GM12878 (cell line): ENCODE results near the gene ARMC9. TPM values are rescaled to one million over a fixed set of nuclear protein-coding genes. Genes with fewer than 3 reads are reported as not detected.

Source experiments
- ATAC-seq: fragments of 200-7000 bp; cut with Tn5 transposase; 3 replicates; pipeline ENCODE4 v1.9.1; 2020; ENCODE audit warnings: mild to moderate bottlenecking, moderate library complexity
- BruUV-seq: library from RNA; stranded (reverse); fragments of 400-500 nt; replicated peaks from 2 replicates; lab custom pipeline; 2021; lab: Mats Ljungman, UMichigan
- CTCF ChIA-PET: fragments of 300-600 bp; sonication (Branson Sonifier 250); formaldehyde crosslinking; extraction: SDS; loops from one replicate; lab custom pipeline; 2021; ENCODE audit warnings: inconsistent platforms; lab: Yijun Ruan, JAX
- POLR2A ChIA-PET: fragments of 350-600 bp; formaldehyde crosslinking; extraction: SDS; loops from one replicate; lab custom pipeline; 2021; ENCODE audit warnings: inconsistent platforms; lab: Charles Lee
- RAD21 ChIA-PET: fragments of 300-600 bp; sonication (Branson Sonifier 250); formaldehyde crosslinking; loops from one replicate; lab custom pipeline; 2023; ENCODE audit warnings: antibody characterized with exemption; ENCODE audit not compliant: unreplicated experiment; lab: Charles Lee
- SMC1A ChIA-PET: fragments of 300-600 bp; sonication (Branson Sonifier 250); formaldehyde crosslinking; loops from one replicate; lab custom pipeline; 2023; ENCODE audit not compliant: unreplicated experiment, uncharacterized antibody; lab: Charles Lee
- DNase-seq: peaks from one replicate; pipeline ENCODE4 v3.0.0-alpha.2; 2011; ENCODE audit warnings: low read depth, low spot score
- FAIRE-seq: peaks from 3 replicates; lab custom pipeline; 2011; peaks lifted over from hg19 to GRCh38; lab: Jason Lieb, UNC
- H2AFZ ChIP-seq: 2 replicates; pipeline ENCODE4 v1.6.0; 2011; ENCODE audit warnings: low read depth, low read length, control low read depth; ENCODE audit not compliant: control insufficient read depth
- H3K27ac ChIP-seq: 2 replicates; pipeline ENCODE4 v1.5.1; 2011; ENCODE audit warnings: control low read depth; ENCODE audit not compliant: control insufficient read depth, insufficient read depth
- H3K27me3 ChIP-seq, 2 experiments: replicated peaks in 1 of 2; 2 replicates each; pipeline versions ENCODE4 v1.6.0 to v1.6.1; 2011; ENCODE audit warnings: low read length in 1 of 2; ENCODE audit not compliant: control insufficient read depth in 2 of 2, insufficient read depth in 2 of 2
- H3K36me3 ChIP-seq, 2 experiments: 2 replicates each; pipeline ENCODE4 v1.5.1; 2011; ENCODE audit warnings: low read length in 1 of 2; ENCODE audit not compliant: control insufficient read depth in 2 of 2, insufficient read depth in 2 of 2
- H3K4me1 ChIP-seq: 2 replicates; pipeline ENCODE4 v1.6.1; 2011; ENCODE audit warnings: mild to moderate bottlenecking, low read length, moderate library complexity, mixed read lengths; ENCODE audit not compliant: control insufficient read depth, insufficient read depth
- H3K4me2 ChIP-seq: 2 replicates; pipeline ENCODE4 v1.6.0; 2011; ENCODE audit warnings: control low read depth; ENCODE audit not compliant: control insufficient read depth, insufficient read depth
- H3K4me3 ChIP-seq: fragments of 200-600 bp; sonication (generic); 2 replicates; pipeline ENCODE4 v1.5.1; 2016
- H3K79me2 ChIP-seq: 2 replicates; pipeline ENCODE4 v1.6.0; 2011; ENCODE audit warnings: low read length; ENCODE audit not compliant: control insufficient read depth, insufficient read depth
- H3K9ac ChIP-seq: 2 replicates; pipeline ENCODE4 v1.8.0; 2011; ENCODE audit warnings: low read length, control low read depth, mixed read lengths; ENCODE audit not compliant: control insufficient read depth, insufficient read depth
- H3K9me3 ChIP-seq: replicated peaks from 3 replicates; pipeline ENCODE4 v1.5.1; 2011; ENCODE audit warnings: mild to moderate bottlenecking, low read length; ENCODE audit not compliant: control insufficient read depth, insufficient read depth
- H4K20me1 ChIP-seq: 2 replicates; pipeline ENCODE4 v1.6.0; 2011; ENCODE audit not compliant: control insufficient read depth, insufficient read depth
- CBFB ChIP-seq: IDR thresholded peaks from 2 replicates; pipeline ENCODE4 v1.6.1; 2016; ENCODE audit warnings: antibody characterized with exemption, low read depth
- CHD2 ChIP-seq: IDR thresholded peaks from 2 replicates; pipeline ENCODE4 v1.6.1; 2011; ENCODE audit warnings: low read depth, low read length, improper control_type of control experiment, borderline replicate concordance
- EED ChIP-seq: sonication (generic); IDR thresholded peaks from 2 replicates; pipeline ENCODE4 v1.6.1; 2016; ENCODE audit warnings: antibody characterized with exemption, low read depth
- IRF4 ChIP-seq: IDR thresholded peaks from 2 replicates; pipeline ENCODE4 v1.6.1; 2011; ENCODE audit warnings: low read depth, low read length
- MEF2A ChIP-seq: IDR thresholded peaks from 2 replicates; pipeline ENCODE4 v1.6.1; 2011; ENCODE audit warnings: low read depth, mild to moderate bottlenecking, low read length, moderate library complexity; ENCODE audit not compliant: insufficient read depth
- NFYA ChIP-seq: IDR thresholded peaks from 2 replicates; pipeline ENCODE4 v1.6.1; 2011; ENCODE audit warnings: low read depth, mild to moderate bottlenecking, low read length, improper control_type of control experiment, borderline replicate concordance
- NR2C1 ChIP-seq: fragments of 450-650 bp; IDR thresholded peaks from 2 replicates; pipeline ENCODE4 v1.6.1; 2017; ENCODE audit warnings: antibody characterized with exemption, mild to moderate bottlenecking, moderate library complexity
- RAD51 ChIP-seq: fragments of 450-650 bp; IDR thresholded peaks from 2 replicates; pipeline ENCODE4 v1.6.1; 2016; ENCODE audit warnings: moderate library complexity, mild to moderate bottlenecking, inconsistent platforms
- ZNF217 ChIP-seq: fragments of 450-650 bp; IDR thresholded peaks from 2 replicates; pipeline ENCODE4 v1.6.1; 2017; ENCODE audit warnings: antibody characterized with exemption, mild to moderate bottlenecking
- ZZZ3 ChIP-seq: IDR thresholded peaks from 2 replicates; pipeline ENCODE4 v1.6.1; 2011; ENCODE audit warnings: low read depth; ENCODE audit not compliant: control insufficient read depth, insufficient read length
- WGBS: methylation state at CpG from one replicate; pipeline ENCODE4 v1.1.6; 2016; ENCODE audit warnings: low lambda C conversion rate; ENCODE audit not compliant: insufficient replicate concordance, insufficient coverage; ENCODE audit errors: missing lambda C conversion rate; 5-methylcytosine and 5-hydroxymethylcytosine counted together
- in situ Hi-C: fragments of 300-500 bp; cut with MboI; formaldehyde crosslinking; loops from 9 replicates; pipeline ENCODE4 v1.14.3; 2018; ENCODE audit warnings: mixed read lengths
- intact Hi-C: fragments of 100-400 bp; cut with micrococcal nuclease; formaldehyde crosslinking; loops from one replicate; pipeline ENCODE4 v1.14.2; 2022; ENCODE audit not compliant: unreplicated experiment
- polyA plus RNA-seq, 11 experiments: library from polyadenylated mRNA; depleted of rRNA in 4 of 11; unstranded in 6 of 11; stranded (reverse) in 5 of 11; fragments of >200 nt; fragmentation: Nextera tagmentation in 4 of 11; fragmentation: Illumina TruSeq in 1 of 11; extraction: Ambion mirVana in 4 of 11; extraction: Trizol in 1 of 11; gene quantifications; 1 replicate in 1 of 11; 2 replicates in 10 of 11; pipeline versions ENCODE4 v1.2.1 to v1.2.3, GENCODE V29; 2011 to 2016; ENCODE audit warnings: inconsistent platforms in 2 of 11, missing spikeins in 2 of 11, low read depth in 1 of 11
- total RNA-seq, 4 experiments: library from RNA; depleted of rRNA in 3 of 4; stranded (reverse); fragments of >200 nt in 3 of 4; fragmentation: Illumina TruSeq in 1 of 4; extraction: Trizol in 1 of 4; gene quantifications; 2 replicates each; pipeline versions ENCODE4 v1.2.1 to v1.2.3, GENCODE V29; 2013 to 2021
- TF ChIP-seq, protein P1 (sequence below): fragments of 450-650 bp; formaldehyde crosslinking; IDR thresholded peaks from 2 replicates; pipeline ENCODE4 v1.4.0; 2020; ENCODE audit warnings: mild to moderate bottlenecking, moderate library complexity
- TF ChIP-seq, protein P2 (sequence below): IDR thresholded peaks from 2 replicates; pipeline ENCODE4 v1.6.1; 2012; ENCODE audit warnings: low read depth, low read length, improper control_type of control experiment
- TF ChIP-seq, protein P3 (sequence below): IDR thresholded peaks from 2 replicates; pipeline ENCODE4 v1.6.1; 2012; ENCODE audit warnings: low read length, inconsistent platforms
- TF ChIP-seq, protein P4 (sequence below): fragments of 150-350 bp; IDR thresholded peaks from 2 replicates; pipeline ENCODE4 v1.6.1; 2014; ENCODE audit warnings: mild to moderate bottlenecking, low read depth, low read length

The ARMC9 gene
- total and polyA plus RNA-seq, 10 of the 15 experiments (the other 5 are each of a cell fraction or from before 2014, with no cell fraction given): 3.8 to 21.8 (median 10.4) TPM

DNA sequence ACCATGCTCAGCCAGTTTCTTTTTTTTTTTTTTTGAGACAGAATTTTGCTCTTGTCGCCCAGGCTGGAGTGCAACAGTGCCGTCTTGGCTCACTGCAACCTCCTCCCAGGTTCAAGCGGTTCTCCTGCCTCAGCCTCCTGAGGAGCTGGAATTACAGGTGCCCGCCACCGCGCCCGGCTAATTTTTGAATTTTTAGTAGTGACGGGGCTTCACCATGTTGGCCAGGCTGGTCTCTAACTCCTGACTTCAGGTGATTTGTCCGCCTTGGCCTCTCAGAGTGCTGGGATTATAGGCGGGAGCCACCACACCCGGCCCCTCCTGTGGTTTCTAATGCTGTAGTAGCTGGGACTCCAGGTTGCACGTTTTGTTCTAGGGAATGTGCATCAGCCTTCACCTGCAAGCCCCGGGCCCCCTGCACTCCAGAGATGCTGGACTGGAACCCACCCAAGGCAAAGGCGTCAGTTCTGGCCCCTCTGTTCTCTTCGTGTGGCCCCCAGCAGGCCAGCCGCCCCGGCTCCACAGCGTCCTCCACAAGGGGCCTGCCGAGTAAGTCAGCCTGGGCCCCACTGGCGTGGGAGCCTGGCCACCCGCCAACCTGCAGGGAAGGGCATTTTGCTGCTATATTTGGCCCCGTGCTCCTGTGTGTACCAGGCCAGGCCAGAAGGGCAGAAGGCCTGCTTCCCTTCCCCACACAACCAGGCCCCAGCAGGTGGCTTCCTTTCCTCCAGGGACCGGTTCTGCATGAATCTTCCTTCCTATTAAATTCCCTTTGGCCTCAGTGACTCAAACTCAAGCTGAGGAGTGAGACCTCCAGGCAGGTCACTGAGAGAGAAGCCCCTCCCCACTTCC, 171.4 kb downstream of the ARMC9 start:
- TF ChIP-seq NR2C1 (no peak), NFYA (no peak), MEF2A (no peak), CHD2 (no peak), RAD51 (no peak), EED (no peak), CBFB (no peak), IRF4 (no peak), ZNF217 (no peak), ZZZ3 (no peak)
- TF ChIP-seq, protein P1, sequence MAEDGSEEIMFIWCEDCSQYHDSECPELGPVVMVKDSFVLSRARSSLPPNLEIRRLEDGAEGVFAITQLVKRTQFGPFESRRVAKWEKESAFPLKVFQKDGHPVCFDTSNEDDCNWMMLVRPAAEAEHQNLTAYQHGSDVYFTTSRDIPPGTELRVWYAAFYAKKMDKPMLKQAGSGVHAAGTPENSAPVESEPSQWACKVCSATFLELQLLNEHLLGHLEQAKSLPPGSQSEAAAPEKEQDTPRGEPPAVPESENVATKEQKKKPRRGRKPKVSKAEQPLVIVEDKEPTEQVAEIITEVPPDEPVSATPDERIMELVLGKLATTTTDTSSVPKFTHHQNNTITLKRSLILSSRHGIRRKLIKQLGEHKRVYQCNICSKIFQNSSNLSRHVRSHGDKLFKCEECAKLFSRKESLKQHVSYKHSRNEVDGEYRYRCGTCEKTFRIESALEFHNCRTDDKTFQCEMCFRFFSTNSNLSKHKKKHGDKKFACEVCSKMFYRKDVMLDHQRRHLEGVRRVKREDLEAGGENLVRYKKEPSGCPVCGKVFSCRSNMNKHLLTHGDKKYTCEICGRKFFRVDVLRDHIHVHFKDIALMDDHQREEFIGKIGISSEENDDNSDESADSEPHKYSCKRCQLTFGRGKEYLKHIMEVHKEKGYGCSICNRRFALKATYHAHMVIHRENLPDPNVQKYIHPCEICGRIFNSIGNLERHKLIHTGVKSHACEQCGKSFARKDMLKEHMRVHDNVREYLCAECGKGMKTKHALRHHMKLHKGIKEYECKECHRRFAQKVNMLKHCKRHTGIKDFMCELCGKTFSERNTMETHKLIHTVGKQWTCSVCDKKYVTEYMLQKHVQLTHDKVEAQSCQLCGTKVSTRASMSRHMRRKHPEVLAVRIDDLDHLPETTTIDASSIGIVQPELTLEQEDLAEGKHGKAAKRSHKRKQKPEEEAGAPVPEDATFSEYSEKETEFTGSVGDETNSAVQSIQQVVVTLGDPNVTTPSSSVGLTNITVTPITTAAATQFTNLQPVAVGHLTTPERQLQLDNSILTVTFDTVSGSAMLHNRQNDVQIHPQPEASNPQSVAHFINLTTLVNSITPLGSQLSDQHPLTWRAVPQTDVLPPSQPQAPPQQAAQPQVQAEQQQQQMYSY (CRISPR knock-in tag): no peak
- TF ChIP-seq, protein P2, sequence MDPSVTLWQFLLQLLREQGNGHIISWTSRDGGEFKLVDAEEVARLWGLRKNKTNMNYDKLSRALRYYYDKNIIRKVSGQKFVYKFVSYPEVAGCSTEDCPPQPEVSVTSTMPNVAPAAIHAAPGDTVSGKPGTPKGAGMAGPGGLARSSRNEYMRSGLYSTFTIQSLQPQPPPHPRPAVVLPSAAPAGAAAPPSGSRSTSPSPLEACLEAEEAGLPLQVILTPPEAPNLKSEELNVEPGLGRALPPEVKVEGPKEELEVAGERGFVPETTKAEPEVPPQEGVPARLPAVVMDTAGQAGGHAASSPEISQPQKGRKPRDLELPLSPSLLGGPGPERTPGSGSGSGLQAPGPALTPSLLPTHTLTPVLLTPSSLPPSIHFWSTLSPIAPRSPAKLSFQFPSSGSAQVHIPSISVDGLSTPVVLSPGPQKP: no peak
- TF ChIP-seq, protein P3, sequence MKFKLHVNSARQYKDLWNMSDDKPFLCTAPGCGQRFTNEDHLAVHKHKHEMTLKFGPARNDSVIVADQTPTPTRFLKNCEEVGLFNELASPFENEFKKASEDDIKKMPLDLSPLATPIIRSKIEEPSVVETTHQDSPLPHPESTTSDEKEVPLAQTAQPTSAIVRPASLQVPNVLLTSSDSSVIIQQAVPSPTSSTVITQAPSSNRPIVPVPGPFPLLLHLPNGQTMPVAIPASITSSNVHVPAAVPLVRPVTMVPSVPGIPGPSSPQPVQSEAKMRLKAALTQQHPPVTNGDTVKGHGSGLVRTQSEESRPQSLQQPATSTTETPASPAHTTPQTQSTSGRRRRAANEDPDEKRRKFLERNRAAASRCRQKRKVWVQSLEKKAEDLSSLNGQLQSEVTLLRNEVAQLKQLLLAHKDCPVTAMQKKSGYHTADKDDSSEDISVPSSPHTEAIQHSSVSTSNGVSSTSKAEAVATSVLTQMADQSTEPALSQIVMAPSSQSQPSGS: no peak
- TF ChIP-seq, protein P4, sequence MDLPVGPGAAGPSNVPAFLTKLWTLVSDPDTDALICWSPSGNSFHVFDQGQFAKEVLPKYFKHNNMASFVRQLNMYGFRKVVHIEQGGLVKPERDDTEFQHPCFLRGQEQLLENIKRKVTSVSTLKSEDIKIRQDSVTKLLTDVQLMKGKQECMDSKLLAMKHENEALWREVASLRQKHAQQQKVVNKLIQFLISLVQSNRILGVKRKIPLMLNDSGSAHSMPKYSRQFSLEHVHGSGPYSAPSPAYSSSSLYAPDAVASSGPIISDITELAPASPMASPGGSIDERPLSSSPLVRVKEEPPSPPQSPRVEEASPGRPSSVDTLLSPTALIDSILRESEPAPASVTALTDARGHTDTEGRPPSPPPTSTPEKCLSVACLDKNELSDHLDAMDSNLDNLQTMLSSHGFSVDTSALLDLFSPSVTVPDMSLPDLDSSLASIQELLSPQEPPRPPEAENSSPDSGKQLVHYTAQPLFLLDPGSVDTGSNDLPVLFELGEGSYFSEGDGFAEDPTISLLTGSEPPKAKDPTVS: no peak
- TF ChIP-seq, all 136 proteins: peak for 0
- DNase-seq (no peak), FAIRE-seq (no peak), ATAC-seq (no peak)
- WGBS: 76% methylated on average over 22 of the region's 23 CpGs
- Histone ChIP-seq H3K36me3 (no peaks in the 10 kb centered on the region), H3K9ac (no peak overlapping the region), H3K4me1 (no peaks in the 10 kb centered on the region), H3K79me2 (no peaks in the 10 kb centered on the region), H3K4me2 (no peak overlapping the region), H3K27ac (no peak overlapping the region), H2AFZ (no peak overlapping the region), H3K9me3 (no peaks in the 10 kb centered on the region), H3K27me3 (no peaks in the 10 kb centered on the region), H3K4me3 (no peak overlapping the region), H4K20me1 (no peaks in the 10 kb centered on the region)
- BruUV-seq: no TSS peak
- intact Hi-C loops (no loop called here), in situ Hi-C loops (no loop called here)
- RAD21 ChIA-PET: no interaction called here
- POLR2A ChIA-PET: no interaction called here
- CTCF ChIA-PET: interaction anchor here (1.3 kb wide), 1 partner anchor 73 kb away, joined by 3 read pairs; no protein-coding TSS in a partner anchor
- SMC1A ChIA-PET: no interaction called here
